IPS-18c (cell line): ENCODE measurements around the gene TEDC1.

Experiments
- H3K4me3 ChIP-seq: 2 replicates; pipeline ENCODE4 v1.7.0; 2013; ENCODE audit warnings: low read depth, mild to moderate bottlenecking, low read length, moderate library complexity; ENCODE audit not compliant: insufficient read depth
- H3K9me3 ChIP-seq: one replicate; pipeline ENCODE4 v1.6.1; 2013; ENCODE audit warnings: mild to moderate bottlenecking, low read length, moderate library complexity; ENCODE audit not compliant: control insufficient read depth, insufficient read depth

Gene TEDC1

DNA sequence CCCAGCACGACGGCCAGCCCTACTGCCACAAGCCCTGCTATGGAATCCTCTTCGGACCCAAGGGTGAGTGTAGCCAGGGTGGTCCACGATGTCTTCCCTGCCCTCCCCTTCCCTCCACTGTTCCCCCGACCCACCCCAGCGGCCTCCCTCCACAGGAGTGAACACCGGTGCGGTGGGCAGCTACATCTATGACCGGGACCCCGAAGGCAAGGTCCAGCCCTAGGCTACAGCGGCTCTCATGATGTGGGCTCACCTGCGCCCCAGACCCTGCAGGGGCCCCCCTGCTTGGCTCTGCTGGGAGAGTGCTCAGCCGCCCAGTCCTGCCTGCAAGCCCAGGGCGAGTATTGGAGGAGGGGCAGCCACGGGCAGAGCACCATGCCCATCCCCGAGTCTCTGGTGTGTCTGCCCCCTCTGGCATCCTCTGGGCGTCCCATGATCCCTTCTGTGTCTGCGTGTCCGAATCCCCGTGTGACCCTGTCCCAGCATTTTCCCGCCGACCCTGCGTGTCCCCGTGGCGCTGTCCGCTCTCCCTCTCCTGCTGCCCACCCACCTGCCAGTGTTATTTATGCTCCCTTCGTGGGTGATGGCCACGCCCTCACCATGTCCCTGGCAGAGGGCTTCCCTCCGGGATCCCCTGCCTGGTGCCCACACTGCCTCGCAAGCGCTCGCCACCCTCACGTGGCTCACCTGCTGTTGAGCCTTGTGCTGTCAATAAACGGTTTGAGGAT is 11.5 kb upstream of the TEDC1 start:
- Histone ChIP-seq H3K4me3 (peak overlapping the region; percentile 24; the same call in 1 of the 2 replicates), H3K9me3 (no peaks in the 10 kb centered on the region)

DNA sequence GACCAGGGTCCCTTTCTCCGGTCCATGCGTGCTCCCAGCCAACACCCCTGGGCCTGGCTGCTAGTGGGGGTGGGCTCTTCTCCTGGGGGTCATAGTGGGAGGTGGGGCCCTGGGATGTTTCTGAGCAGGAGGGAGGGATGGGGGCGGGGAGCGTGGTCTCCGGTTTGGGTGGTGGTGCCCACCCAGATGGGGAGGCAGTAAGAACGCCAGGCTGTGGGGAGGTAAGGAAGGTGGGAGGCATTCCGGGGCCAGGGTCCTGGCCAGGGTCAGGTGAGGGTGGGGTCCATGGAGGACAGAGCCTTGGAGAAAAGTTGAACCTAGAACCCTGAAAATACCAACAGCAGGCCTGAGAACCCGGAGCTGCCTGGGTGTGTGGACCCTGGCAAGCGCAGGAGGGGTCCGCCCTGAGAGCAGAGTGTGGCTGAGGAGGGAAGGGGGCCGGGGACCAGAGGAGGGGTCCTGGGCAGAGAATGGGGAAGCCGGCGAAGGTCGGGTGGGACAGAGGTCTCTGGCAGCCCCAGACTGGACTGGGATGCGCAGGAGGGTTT is 10.8 kb upstream of the TEDC1 start:
- H3K9me3 ChIP-seq, result no peaks in the 10 kb centered on the region
- H3K4me3 ChIP-seq, result no peak overlapping the region

DNA sequence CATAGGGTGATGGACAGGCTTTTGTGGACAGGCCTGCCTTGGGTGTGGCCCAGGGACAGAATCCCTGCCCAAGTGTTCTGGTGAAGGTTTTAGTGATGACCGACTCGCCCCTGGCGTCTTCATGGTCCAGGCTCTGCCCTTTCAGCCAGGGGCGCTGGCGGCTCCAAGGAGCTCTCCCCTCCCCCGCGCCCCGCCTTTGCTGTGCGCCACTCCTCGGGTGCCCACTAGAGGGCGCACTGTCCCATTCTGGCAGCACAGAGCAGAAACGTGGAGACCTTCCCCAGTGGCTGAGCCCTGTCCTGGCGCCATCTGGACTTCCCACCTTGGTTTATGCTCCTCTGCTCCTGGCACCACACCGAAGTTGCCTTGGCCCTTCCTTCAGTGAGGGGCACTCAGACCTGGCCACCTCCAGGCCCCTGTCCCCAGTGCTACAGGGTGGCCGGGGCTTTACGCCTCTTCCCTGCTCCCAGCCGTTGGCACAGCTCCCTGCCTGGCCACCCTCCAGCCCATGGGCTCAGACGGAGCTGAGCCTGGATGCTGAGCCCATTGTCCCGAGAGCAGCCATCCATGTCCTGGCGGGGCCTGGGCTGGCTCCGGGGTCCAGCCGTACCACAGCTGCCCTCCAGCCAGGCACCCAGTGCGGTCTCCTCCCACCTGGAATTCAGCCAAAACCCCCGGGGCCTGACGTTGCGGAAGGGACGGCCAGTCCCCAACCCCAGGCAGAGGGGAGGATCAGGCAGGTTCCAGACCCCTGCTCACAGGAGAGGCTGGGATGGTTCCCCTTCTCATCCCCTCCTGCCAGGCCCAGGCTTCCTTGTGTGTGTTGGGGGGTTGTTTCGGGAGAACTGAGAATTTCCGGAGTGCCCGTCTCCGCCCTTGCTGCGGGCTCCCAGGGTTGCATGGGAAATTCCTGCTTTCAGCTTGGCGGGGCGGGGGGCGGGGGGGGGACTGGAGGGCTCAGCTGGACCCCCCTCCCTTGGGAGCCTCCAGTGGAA is 9.9 kb upstream of the TEDC1 start:
- Histone ChIP-seq H3K4me3 (0 out of 2 replicates have a peak overlapping the region, but pooled peaks have one; percentile 24), H3K9me3 (no peaks in the 10 kb centered on the region)

DNA sequence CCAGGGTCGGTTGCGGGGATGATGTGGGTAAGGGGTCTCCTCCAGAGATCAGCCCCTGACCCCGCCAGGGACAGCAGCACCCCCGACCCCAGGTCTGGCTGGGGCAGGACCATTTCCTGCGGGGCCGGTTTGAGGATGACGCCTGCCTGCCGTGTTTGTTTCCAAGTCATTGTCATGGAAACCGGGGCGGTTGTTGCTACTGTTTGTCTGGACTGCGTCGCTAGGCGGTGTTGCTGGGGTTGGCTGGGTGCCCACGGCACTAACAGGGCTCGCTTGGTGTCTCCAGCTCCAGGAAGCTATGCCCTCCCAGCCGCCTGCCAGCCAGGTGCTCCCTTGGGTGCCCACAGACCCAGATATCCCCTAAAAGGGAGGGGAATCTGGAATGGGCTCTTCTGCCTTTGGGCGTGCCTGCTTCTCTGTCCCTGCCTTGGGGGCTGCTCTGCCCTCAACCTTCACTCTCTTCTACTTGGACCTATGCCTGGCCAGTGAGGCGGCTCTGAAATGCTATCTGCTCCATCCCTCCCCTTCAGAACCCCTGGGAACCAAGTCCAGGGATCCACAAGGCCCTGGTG is 9.1 kb upstream of the TEDC1 start:
- H3K4me3 ChIP-seq, result 0 out of 2 replicates have a peak overlapping the region, but pooled peaks have one; percentile 5

DNA sequence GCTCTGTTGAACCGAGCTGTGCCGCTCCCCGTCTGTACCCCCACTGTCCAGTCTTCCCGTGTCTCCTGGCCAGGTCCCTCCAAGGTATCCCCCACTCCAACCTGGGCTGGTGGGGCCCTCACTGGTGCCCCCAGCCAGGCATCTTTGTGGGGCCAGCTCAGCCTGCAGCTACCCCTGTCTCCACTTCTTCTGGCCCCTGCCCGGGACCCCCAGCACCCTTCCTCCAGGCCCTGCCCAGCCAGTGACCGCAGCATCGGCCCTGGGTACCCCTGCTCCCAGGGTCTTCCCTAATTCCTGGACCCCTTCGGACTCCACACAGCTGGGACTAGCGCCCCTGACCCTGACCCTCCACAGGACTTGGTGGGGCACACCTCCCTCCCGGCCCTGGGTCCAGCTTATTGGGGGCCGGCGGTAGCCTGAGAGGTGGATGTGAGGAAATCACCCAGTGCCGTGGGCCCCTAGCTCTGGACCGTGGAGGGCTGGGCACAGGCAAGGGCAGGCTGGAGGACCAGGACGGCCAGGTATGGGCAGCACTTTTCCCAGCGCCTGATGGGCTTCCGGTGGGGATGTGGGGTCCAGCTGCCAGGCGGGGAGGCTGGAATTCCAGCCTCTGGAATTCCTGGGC is 8.4 kb upstream of the TEDC1 start:
- Histone ChIP-seq H3K9me3 (no peaks in the 10 kb centered on the region), H3K4me3 (no peak overlapping the region)

More for the DNA sequence above, 9.1 kb upstream of the TEDC1 start:
- no peaks in the 10 kb centered on the region for H3K9me3 ChIP-seq

DNA sequence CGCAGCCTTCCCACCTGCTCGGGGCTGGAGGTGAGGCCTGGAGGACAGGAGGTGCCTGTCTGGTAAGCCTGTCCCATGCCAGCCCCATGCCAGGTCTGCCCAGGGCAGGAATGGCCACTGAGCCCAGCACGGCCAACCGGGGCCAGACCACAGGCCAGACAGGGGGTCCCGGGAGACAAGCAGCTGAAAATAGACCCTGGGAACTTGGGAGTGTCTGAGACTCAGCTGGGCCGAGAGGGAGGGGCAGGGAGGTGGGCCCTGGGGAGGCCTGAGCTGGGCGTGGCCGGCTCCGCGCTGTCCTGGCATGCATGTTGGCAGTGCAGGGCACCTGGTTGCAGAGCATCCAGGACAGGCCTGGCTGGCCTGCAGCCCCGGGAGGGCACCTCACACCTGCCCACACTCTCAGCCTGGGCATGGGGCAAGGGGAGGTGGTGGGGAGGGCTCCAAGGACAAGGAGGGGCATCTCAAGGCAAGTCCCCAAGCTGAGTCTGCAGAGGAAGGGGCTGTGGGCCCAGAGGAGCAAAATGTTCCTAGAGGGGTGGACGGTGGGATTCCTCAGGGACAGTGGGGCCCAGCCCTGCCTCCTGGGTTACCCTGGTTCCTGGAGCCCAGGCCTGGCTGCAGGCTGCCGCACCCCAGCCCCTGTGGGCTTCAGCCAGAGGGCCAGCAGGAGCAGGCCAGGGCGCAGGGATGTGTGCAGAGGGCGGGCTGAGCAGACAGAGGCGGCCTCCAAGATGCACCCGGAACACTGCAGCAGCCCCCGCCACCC is 7.6 kb upstream of the TEDC1 start:
- no peaks in the 10 kb centered on the region for H3K9me3 ChIP-seq
- no peak overlapping the region for H3K4me3 ChIP-seq

DNA sequence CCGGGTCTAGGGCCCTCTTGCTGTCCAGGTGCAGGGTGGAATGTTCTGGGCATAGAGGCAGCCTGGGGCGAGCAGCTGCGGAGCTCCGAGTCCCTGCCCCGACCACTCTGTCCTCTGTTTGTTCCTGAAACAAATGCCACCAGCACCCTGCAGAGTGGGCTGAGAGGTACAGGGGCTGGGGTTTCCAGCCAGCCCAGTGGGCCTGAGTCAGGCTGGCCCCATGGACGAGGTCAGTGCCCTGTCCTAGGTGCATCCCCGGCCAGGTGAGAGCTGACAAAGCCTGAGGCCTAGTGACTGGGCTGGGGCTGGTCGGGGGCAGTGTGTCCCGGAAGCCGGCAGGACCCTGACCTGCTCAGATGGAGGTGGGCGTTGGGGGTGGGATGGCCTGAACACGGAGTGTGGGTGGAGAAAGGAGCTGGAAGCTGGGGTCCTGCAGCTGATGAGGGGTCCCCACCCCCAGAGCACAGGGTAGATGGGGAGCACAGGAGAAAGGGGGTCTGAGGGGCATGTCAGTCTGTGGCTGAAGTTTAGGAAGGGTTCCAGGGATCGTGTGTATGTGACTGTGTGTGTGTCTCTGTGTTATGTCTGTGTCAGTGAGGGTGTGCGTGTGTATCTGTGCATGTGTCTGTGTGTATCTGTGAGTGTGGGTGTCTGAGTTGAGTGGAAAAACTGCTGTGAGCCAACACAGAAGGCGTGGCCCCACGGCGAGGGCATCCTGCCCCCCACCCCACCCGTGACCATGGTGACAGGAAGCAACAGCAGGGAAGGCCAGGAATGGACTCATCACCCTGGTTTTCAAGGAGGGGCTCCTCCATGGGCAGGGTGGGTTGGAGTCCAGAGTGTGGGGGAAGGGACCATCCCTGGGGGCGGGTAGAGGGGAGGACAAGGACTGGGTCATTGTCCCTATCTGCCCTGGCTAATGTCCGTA is 6.7 kb upstream of the TEDC1 start:
- no peak overlapping the region for H3K4me3 ChIP-seq
- no peaks in the 10 kb centered on the region for H3K9me3 ChIP-seq

DNA sequence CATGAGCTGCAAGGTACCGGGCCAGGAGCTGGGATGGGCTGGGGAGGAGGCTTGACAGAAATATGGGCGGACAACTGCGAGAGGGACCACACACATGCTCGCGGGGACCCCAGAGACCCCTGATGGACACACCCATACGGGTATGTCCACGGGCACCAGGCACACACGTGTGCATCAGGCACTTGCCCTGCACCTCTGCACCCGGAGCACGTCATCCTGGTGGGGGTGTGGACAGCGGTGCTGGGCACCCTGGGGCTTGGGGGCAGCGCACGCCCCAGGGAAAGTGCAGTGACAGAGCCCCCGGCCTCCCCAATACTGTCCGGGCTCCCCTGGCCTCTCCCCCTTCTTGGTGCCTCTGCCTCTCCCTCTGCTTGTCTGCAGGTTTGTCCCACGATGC is 6.1 kb upstream of the TEDC1 start:
- H3K9me3 ChIP-seq, result no peaks in the 10 kb centered on the region
- H3K4me3 ChIP-seq, result no peak overlapping the region

DNA sequence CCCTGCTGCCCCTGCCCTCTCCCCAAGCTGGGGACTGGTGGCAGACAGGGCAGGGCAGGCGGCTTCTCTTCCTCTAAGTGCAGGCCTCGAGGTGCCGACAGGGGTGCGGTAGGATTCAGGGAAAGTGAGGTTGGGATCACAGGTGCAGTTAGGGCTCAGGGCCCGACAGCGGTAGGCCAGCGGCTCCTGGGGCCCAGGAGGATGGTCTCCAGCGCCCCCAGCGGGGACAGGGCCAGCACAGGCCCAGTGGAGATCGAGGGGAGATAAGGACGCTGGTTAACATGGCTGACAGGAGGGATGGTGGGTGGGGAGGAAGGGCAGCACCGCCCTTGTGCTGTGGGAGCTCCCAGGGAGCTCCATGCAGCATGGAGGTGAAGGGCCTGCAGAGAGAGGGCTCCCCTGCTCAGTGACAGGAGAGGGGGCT is 5.3 kb upstream of the TEDC1 start:
- peak overlapping the region; percentile 40; the same call in 1 of the 2 replicates for H3K4me3 ChIP-seq
- no peaks in the 10 kb centered on the region for H3K9me3 ChIP-seq

DNA sequence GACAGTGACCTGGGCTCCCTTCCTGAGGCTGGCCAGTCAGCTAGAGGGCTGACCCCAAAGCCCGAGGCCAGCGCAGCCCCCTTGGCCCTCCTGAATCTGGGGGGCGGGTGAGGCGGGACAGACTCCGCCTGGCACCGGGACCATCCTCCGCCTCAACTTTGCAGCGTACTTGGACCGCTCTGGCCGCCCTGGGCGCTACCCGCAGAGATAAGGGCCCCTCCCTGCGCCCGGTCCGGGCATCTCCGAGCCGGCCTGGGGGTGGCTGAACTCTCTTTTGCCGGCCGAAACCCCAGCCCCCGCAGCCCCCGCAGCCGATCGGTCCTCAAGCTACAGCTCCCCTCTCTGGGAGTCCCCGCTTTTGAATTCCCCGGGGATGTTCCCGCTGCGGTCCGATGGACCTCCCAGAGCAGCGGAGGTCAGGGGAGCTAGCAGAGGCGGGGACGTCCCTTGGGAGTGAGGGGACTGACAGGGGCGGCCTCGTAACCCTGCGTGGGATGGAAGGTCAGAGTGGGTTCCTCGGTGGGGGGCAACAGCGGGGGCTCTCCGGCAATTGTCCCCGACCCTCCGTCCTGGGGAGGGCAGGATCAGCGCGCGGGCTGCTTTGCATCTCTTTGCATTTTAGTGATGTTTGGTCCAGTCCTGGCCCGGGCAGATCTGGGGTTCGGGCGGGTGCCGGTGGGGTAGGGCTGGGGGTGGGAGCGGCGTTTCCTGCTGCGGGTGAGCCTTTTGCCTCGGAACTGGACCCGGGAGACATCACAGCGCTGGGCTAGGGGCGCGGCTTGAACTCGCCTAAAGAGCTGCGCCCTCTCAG is 4.7 kb upstream of the TEDC1 start, which contains the start of gene CRIP1:
Gene CRIP1 (plus strand): TSS at position 724 of the 811 bp plus-strand sequence. CDS start 374 bp downstream, outside the sequence.
- Histone ChIP-seq H3K4me3 (peak within 1 kb of the TSS; percentile 40), H3K9me3 (no peaks in the 10 kb centered on the region)

DNA sequence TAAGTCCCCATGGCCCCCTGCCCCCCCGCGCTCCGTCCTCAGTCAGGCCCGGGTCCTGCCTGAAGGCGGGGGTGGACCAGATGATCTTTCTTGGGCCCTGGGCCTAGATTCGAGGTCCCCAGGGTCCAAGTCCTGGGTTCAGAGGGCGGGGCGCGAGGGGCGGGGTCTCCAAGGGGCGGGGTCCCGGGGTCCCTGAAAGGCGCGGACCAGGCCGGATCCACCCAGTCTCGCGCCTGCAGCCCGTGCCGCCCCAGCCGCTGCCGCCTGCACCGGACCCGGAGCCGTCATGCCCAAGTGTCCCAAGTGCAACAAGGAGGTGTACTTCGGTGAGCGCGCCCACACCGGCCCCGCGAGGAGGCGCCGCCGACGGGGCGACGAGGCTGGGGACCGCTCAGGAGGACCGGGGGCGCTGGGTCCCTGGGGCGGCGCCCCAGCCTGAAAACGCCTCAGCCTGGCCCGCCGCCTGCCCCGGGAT is 4.0 kb upstream of the TEDC1 start:
- Histone ChIP-seq H3K4me3 (peak overlapping the region; percentile 40; the same call in 1 of the 2 replicates), H3K9me3 (no peaks in the 10 kb centered on the region)

DNA sequence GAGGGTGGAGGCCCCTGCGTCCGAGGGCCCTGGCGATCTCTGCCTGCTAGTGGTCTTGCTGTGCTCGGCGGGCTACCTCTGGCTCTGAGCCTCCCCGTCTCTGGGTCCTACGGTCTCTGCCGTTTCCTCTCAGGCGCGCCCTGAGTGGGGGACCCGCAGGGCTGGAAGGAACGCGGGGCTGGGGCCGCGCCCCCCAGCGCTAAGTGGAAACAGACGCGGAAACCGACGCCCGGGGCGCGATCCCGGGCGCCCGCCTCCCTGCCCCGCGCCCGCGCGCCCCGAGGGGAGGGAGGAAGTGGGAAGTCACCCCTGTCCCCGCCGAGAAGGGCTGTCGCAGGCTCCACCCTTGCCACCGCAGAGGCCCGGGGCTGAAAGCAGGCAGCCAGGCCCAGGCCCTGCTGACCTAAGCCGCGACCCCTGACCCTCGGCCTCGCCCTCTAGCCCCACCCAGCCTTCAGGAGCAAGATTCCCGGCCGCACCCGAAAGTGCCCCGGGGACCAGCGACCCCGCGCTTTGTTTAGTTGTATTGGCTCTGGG is 3.5 kb upstream of the TEDC1 start:
- H3K4me3 ChIP-seq, result peak overlapping the region; percentile 36

DNA sequence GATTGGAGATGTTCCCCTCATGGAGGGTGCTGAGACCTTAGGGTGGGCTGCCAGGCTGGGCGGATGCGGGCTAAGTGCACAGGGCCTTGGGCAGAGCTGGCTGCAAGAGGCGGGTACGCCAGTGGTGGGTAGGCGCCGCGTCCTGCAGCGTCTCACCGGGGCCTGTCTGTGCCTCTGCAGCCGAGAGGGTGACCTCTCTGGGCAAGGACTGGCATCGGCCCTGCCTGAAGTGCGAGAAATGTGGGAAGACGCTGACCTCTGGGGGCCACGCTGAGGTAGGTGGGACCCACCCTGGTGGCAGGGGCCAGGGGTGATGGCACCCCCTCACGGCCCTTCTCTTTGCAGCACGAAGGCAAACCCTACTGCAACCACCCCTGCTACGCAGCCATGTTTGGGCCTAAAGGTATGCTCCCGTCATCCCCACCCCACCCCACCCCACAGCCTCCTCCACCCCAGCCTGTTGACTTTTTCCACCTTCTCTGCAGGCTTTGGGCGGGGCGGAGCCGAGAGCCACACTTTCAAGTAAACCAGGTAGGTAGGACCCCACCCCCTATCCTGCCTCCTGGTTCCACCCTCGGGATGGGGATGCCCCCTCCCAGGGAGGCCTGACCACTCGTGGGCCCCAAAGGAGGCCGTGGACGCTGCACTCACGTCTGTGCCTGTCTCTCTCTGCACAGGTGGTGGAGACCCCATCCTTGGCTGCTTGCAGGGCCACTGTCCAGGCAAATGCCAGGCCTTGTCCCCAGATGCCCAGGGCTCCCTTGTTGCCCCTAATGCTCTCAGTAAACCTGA is 2.9 kb upstream of the TEDC1 start:
- no peaks in the 10 kb centered on the region for H3K9me3 ChIP-seq
- H3K4me3 ChIP-seq, result peak overlapping the region; percentile 36

More for the DNA sequence above, 3.5 kb upstream of the TEDC1 start:
- no peaks in the 10 kb centered on the region for H3K9me3 ChIP-seq
